GM19467 (cell line): Measurements from ENCODE around the gene CYB561D2.
A peak's percentile ranks its signal among the peaks of the same experiment; 100 is the strongest.
"Not testable (repeated sequence)": the region's sequence is repeated elsewhere in the genome, so short reads cannot be mapped to it uniquely, and the experiment has no call there.

Experiments used
- ATAC-seq: cut with Tn5 transposase; IDR thresholded peaks from one replicate; pipeline ENCODE4 v1.9.1; 2021; ENCODE audit warnings: mild to moderate bottlenecking, moderate library complexity; ENCODE audit not compliant: unreplicated experiment

The CYB561D2 gene

GRCh38 chr3:50350527-50351322 lies at the start of gene CYB561D2, which contains the start of gene NPRL2:
TSS of gene CYB561D2 (plus strand) at chr3:50350862. CDS start at chr3:50351434, 572 bp downstream.
TSS of gene NPRL2 (minus strand) at chr3:50350775. CDS start at chr3:50350652, 123 bp downstream.
- peak; percentile 79 for ATAC-seq

- ATAC-seq = no peak
Measured at GRCh38 chr3:50302095-50303012, 48.3 kb upstream of the CYB561D2 start.

- ATAC-seq = no peak
Measured at GRCh38 chr3:50303013-50303815, 47.4 kb upstream of the CYB561D2 start, which contains the start of gene HYAL1. TSS of gene HYAL1 (minus strand) at chr3:50303574. CDS start at chr3:50302956, 618 bp downstream.

- ATAC-seq = no peak
Measured at GRCh38 chr3:50304601-50305000, 46.1 kb upstream of the CYB561D2 start.

GRCh38 chr3:50312041-50312440 lies 38.6 kb upstream of the CYB561D2 start:
- not testable (repeated sequence) for ATAC-seq

GRCh38 chr3:50314342-50314741 lies 36.3 kb upstream of the CYB561D2 start:
- ATAC-seq = no peak

GRCh38 chr3:50314816-50315215 lies 35.8 kb upstream of the CYB561D2 start:
- no peak for ATAC-seq

- ATAC-seq = no peak
Measured at GRCh38 chr3:50316657-50317242, 33.9 kb upstream of the CYB561D2 start.

GRCh38 chr3:50317300-50317699 lies 33.4 kb upstream of the CYB561D2 start:
- ATAC-seq = no peak

GRCh38 chr3:50318163-50318562 lies 32.5 kb upstream of the CYB561D2 start:
- no peak for ATAC-seq

GRCh38 chr3:50318615-50319014 lies 32.0 kb upstream of the CYB561D2 start:
- ATAC-seq = no peak

- no peak for ATAC-seq
Measured at GRCh38 chr3:50319181-50319893, 31.3 kb upstream of the CYB561D2 start.

- ATAC-seq = no peak
Measured at GRCh38 chr3:50319894-50320625, 30.6 kb upstream of the CYB561D2 start.

- peak; percentile 33 for ATAC-seq
Measured at GRCh38 chr3:50320853-50321335, 29.8 kb upstream of the CYB561D2 start.

GRCh38 chr3:50321336-50322114 lies 29.1 kb upstream of the CYB561D2 start:
- peak; percentile 70 for ATAC-seq

GRCh38 chr3:50322115-50322385 lies 28.6 kb upstream of the CYB561D2 start:
- ATAC-seq = no peak

GRCh38 chr3:50322386-50323091 lies 28.1 kb upstream of the CYB561D2 start, which contains the start of gene HYAL2:
TSS of gene HYAL2 (minus strand) at chr3:50322745. CDS start at chr3:50320489, 2,256 bp downstream.
- ATAC-seq = no peak
